Cardiac fibroblast (primary cell): ENCODE data around the gene PRAME.
"Not testable (repeated sequence)": the region's sequence is repeated elsewhere in the genome, so short reads cannot be mapped to it uniquely, and the experiment has no call there.

Source experiments
- DNase-seq, 2 donors: peaks; one replicate each; pipeline versions ENCODE4 v3.0.0 to v3.0.0-alpha.2; 2010; ENCODE audit warnings: low read depth in 2 of 2
- H3K4me3 ChIP-seq, 2 donors: replicated peaks in 1 of 2; 1 replicate in 1 of 2; 2 replicates in 1 of 2; pipeline ENCODE4 v1.5.1; 2011; ENCODE audit warnings: low read depth in 2 of 2, low read length in 2 of 2, mild to moderate bottlenecking in 2 of 2, moderate library complexity in 1 of 2
- TF ChIP-seq, protein P1 (sequence below): IDR thresholded peaks from one replicate; pipeline ENCODE4 v1.5.1; 2011; ENCODE audit warnings: low read depth, mild to moderate bottlenecking, low read length, inconsistent platforms

The PRAME gene

DNA sequence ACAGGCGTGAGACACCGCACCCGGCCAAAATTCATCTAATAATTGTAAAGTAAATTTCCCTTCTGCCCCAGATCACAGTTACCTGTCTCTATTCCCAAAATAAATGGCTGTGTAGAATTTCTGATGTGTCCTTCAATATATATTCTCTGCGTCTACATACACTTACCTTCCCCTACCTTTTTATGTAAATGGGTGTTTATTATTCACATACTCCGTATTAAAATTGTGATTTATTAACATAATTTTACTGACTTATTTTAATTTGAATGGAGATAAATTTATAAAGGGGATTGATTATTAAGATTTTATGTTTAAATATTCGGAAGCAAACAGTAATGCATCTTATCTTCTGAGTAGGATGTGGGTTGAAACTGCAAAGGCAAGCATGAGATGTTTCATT lies 22.6 kb downstream of the PRAME start:
- H3K4me3 ChIP-seq, result no peak overlapping the region
- TF ChIP-seq, protein P1, sequence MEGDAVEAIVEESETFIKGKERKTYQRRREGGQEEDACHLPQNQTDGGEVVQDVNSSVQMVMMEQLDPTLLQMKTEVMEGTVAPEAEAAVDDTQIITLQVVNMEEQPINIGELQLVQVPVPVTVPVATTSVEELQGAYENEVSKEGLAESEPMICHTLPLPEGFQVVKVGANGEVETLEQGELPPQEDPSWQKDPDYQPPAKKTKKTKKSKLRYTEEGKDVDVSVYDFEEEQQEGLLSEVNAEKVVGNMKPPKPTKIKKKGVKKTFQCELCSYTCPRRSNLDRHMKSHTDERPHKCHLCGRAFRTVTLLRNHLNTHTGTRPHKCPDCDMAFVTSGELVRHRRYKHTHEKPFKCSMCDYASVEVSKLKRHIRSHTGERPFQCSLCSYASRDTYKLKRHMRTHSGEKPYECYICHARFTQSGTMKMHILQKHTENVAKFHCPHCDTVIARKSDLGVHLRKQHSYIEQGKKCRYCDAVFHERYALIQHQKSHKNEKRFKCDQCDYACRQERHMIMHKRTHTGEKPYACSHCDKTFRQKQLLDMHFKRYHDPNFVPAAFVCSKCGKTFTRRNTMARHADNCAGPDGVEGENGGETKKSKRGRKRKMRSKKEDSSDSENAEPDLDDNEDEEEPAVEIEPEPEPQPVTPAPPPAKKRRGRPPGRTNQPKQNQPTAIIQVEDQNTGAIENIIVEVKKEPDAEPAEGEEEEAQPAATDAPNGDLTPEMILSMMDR, result no peak
- DNase-seq, result no peak

DNA sequence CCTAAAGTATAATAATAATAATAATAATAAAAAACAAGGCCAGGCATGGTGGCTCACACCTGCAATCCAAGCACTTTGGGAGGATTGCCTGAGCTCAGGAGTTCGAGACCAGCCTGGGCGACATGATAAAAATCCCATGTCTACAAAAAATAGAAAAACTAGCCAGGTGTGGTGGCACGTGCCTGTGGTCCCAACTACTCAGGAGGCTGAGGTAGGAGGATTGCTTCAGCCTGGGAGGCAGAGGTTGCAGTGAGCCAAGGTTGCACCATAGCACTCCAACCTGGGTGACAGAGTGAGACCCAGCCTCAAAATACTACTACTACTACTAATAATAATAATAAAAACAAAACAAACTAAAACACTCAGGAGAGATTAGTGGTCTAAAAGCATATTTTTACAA lies 23.4 kb downstream of the PRAME start:
- no peak overlapping the region for H3K4me3 ChIP-seq
- TF ChIP-seq, protein P1, result no peak
- DNase-seq, result no peak

DNA sequence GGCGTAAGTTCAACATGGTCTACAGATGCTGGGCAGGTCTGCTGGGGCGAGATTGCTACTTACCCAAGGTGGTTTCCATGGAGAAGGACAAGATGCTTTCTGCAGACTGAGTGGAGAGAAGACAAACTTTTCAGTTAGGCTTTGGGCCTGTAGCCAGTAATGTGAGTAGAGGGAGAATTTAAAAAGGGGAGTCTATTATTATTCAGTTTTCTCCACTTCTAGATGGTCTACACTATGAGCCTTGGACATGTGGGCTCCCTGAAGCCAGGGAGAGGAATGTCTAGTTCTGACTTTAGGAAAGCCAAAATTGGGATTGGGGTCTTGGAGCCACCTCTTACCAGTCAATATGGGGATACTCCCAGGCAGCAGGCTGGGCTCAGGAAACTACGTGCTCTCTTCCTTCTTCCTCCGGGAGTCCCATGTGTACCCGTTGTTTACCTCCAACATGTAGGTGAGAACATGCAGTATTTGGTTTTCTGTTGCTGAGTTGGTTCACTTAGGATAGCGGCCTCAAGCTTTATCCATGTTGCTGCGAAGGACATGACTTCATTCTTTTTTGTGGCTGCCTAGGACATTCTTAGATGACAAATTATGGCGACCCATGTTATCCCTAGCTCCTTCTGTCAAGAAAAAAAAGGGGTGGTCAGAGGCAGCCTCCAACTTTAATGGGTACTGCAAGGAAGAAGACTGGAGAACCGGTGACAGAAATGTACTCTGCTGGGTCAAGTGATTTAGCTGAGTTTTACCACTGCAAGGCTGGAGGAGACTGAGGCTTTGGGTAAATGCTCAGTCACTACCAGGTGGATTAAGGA lies 24.3 kb downstream of the PRAME start:
- no peak for DNase-seq
- TF ChIP-seq, protein P1, result no peak
- no peak overlapping the region for H3K4me3 ChIP-seq

DNA sequence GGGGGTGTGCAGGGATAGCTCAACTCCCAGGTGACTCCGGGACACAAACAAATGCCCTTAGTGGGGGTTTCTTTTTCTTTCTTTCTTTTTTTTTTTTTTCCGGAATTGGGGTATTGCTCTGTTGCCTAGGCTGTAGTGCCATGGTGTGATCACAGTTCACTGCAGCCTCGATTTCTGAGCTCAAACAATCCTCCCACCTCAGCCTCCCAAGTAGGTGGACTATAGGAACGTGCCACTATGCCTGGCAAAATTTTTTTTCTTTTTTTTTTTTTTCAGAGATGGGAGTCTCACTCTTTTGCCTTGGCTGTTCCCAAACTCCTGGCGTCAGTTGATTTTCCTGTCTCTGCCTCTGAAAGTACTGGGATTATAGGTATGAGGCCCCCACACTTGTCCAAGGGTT lies 25.2 kb downstream of the PRAME start:
- TF ChIP-seq, protein P1, result no peak
- no peak overlapping the region for H3K4me3 ChIP-seq

DNA sequence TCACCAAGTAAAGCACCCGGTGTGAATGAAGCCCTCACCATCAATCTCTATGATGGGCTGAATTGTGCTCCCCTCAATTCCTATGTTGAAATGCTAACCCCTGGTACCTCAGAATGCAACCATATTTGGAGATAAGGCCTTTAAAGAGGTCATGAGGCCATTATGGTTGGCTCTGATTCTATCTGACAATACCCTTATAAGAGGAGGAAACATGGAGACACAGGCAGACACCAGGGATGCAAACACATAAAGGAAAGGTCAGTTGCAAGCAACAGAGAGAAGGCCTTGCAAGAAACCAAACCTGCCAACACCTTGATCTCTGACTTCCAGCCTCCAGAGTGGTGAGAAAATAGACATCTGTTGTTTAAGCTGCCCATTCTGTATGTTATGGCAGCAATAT lies 25.6 kb downstream of the PRAME start:
- TF ChIP-seq, protein P1, result no peak
- no peak overlapping the region for H3K4me3 ChIP-seq
- no peak for DNase-seq

More for the DNA sequence above, 25.2 kb downstream of the PRAME start:
- no peak for DNase-seq

DNA sequence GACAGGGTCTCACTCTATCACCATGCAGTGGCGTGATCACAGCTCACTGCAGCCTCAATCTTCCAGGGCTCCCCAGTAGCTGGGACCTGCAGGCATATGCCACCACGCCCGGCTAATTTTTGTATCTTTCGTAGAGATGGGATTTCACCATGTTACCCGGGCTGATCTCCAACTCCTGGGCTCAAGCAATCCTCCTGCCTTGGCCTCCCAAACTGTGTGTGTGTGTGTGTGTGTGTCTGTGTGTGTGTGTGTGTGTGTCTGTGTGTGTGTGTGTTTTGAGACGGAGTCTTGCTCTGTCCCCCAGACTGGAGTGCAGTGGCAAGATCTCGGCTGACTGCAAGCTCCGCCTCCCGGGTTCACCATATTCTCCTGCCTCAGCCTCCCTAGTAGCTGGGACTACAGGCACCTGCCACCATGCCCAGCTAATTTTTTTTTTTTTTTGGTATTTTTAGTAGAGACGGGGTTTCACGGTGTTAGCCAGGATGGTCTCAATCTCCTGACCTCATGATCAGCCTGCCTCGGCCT lies 26.5 kb downstream of the PRAME start:
- not testable (repeated sequence) for H3K4me3 ChIP-seq, DNase-seq

DNA sequence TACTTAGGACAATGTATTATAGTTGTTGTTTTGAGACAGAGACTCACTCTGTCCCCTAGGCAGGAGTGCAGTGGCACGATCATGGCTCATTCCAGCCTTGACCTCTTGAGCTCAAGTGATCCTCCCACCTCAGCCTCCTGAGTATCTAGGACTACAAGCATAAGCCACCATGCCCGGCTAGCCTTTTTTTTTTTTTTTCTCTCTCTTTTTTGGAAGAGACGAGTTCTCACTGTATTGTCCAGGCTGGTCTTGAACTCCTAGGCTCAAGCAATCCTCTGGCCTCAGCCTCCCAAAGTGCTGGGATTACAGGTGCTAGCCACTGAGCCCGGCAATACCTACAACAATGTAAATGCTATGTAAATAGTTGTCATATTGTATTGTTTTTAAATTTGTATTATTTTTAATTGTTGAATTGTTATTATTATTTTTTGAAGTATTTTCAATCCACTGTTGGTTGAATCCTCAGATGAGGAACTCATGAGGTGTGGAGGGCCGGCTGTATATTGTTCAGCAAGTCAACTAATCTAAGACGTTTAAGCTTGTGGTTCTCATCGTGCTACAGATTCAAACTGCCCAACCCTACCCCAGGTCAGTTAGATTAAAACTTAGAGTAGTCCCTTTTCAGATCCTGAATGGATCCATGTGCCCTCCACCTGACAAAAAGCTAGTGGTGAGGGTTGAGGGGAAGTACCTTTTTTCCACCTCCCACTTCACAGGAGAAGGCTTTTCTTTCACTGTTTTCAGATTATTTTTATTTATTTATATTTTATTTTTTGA lies 27.1 kb downstream of the PRAME start:
- TF ChIP-seq, protein P1, result no peak
- DNase-seq, result no peak
- H3K4me3 ChIP-seq, result no peak overlapping the region
